Measurements from ENCODE around the gene COL20A1. TPM values are rescaled to one million over a fixed set of nuclear protein-coding genes. Genes with fewer than 3 reads are reported as not detected.
"Not testable (repeated sequence)": the region's sequence is repeated elsewhere in the genome, so short reads cannot be mapped to it uniquely, and the experiment has no call there.

Gene COL20A1
- total RNA-seq, 1 donor from 2014 or later = not detected

- Histone ChIP-seq H3K9me3 (no peaks in the 10 kb centered on the region), H3K27me3 (peaks cover 45% of the 10 kb centered on the region), H3K4me3 (no peak overlapping the region), H3K36me3 (no peaks in the 10 kb centered on the region), H3K4me1 (no peaks in the 10 kb centered on the region), H3K27ac (no peak overlapping the region)
- intact Hi-C loops (cut with DNase I) = no loop called here
- TF ChIP-seq CTCF (IDR thresholded peaks at IDR 0.05) = no peak
- no peak for DNase-seq
- ATAC-seq = no peak
Measured at GRCh38 chr20:63334356-63334755, 41.4 kb downstream of the COL20A1 start.

- H3K4me1 ChIP-seq; intact Hi-C loops (cut with DNase I); H3K4me3 ChIP-seq; H3K27ac ChIP-seq; H3K36me3 ChIP-seq; H3K9me3 ChIP-seq; DNase-seq; ATAC-seq: not testable (repeated sequence)
- H3K27me3 ChIP-seq = peaks cover 43% of the 10 kb centered on the region
Measured at GRCh38 chr20:63335060-63335459, 42.1 kb downstream of the COL20A1 start.

GRCh38 chr20:63335711-63336110 lies 42.7 kb downstream of the COL20A1 start:
- intact Hi-C loops (cut with DNase I) = no loop called here
- TF ChIP-seq CTCF (IDR thresholded peaks at IDR 0.05) = no peak
- no peak overlapping the region for H3K27ac ChIP-seq
- no peak for DNase-seq
- no peak overlapping the region for H3K4me3 ChIP-seq
- H3K27me3 ChIP-seq = peaks cover 38% of the 10 kb centered on the region
- ATAC-seq = no peak
- H3K36me3 ChIP-seq = no peaks in the 10 kb centered on the region
- no peaks in the 10 kb centered on the region for H3K9me3 ChIP-seq
- no peaks in the 10 kb centered on the region for H3K4me1 ChIP-seq

- DNase-seq (no peak), ATAC-seq (no peak)
- no peaks in the 10 kb centered on the region for H3K4me1 ChIP-seq
- no peak overlapping the region for H3K4me3 ChIP-seq
- H3K9me3 ChIP-seq = no peaks in the 10 kb centered on the region
- H3K27me3 ChIP-seq = peaks cover 36% of the 10 kb centered on the region
- no peak for TF ChIP-seq CTCF (IDR thresholded peaks at IDR 0.05)
- no peak overlapping the region for H3K27ac ChIP-seq
- intact Hi-C loops (cut with DNase I) = no loop called here
- H3K36me3 ChIP-seq = no peaks in the 10 kb centered on the region
Measured at GRCh38 chr20:63336232-63336752, 43.3 kb downstream of the COL20A1 start.

- no peak for ATAC-seq
- Histone ChIP-seq H3K9me3 (no peaks in the 10 kb centered on the region), H3K36me3 (no peaks in the 10 kb centered on the region), H3K4me3 (no peak overlapping the region), H3K4me1 (no peaks in the 10 kb centered on the region), H3K27ac (no peak overlapping the region), H3K27me3 (peaks cover 40% of the 10 kb centered on the region)
- intact Hi-C loops (cut with DNase I) = no loop called here
- no peak for DNase-seq
- TF ChIP-seq CTCF (IDR thresholded peaks at IDR 0.05) = no peak
Measured at GRCh38 chr20:63337786-63338420, 44.9 kb downstream of the COL20A1 start.

GRCh38 chr20:63339154-63340094 lies 46.4 kb downstream of the COL20A1 start:
- H3K27ac ChIP-seq; H3K36me3 ChIP-seq; intact Hi-C loops (cut with DNase I); H3K4me3 ChIP-seq; ATAC-seq; H3K4me1 ChIP-seq; DNase-seq; H3K9me3 ChIP-seq: not testable (repeated sequence)
- H3K27me3 ChIP-seq = peaks cover 45% of the 10 kb centered on the region

GRCh38 chr20:63340158-63340688 lies 47.2 kb downstream of the COL20A1 start:
- H3K36me3 ChIP-seq; H3K9me3 ChIP-seq; H3K4me1 ChIP-seq; DNase-seq; H3K4me3 ChIP-seq; ATAC-seq; intact Hi-C loops (cut with DNase I); H3K27ac ChIP-seq: not testable (repeated sequence)
- peaks cover 52% of the 10 kb centered on the region for H3K27me3 ChIP-seq
